Activated CD8-positive, alpha-beta T cell treated with anti-CD3 and anti-CD28 coated beads for 36 hours (primary cell): Measurements from ENCODE around the gene ADAMTSL3. TPM values are rescaled to one million over a fixed set of nuclear protein-coding genes. Genes with fewer than 3 reads are reported as not detected.
"Not testable (repeated sequence)": the region's sequence is repeated elsewhere in the genome, so short reads cannot be mapped to it uniquely, and the experiment has no call there.

Experiments used
- ATAC-seq: fragments of 200-7000 bp; cut with Tn5 transposase; one replicate; pipeline ENCODE4 v1.10.0; 2021; ENCODE audit warnings: mild to moderate bottlenecking, moderate library complexity
- CTCF ChIA-PET: fragments of 350-600 bp; sonication (Branson Sonifier 250); formaldehyde crosslinking; loops from one replicate; lab custom pipeline; 2021; ENCODE audit warnings: antibody characterized with exemption; lab: Charles Lee
- POLR2A ChIA-PET: fragments of 350-600 bp; sonication (Branson Sonifier 250); formaldehyde crosslinking; loops from one replicate; lab custom pipeline; 2021; ENCODE audit warnings: antibody characterized with exemption; lab: Charles Lee
- DNase-seq: peaks from one replicate; pipeline ENCODE4 v3.0.0-alpha.2; 2020
- H3K27ac Mint-ChIP-seq: one replicate; pipeline ENCODE4 v1.8.0; 2021; ENCODE audit warnings: mild to moderate bottlenecking, mixed read lengths
- H3K27me3 Mint-ChIP-seq: one replicate; pipeline ENCODE4 v1.8.0; 2021; ENCODE audit warnings: mixed read lengths
- H3K36me3 Mint-ChIP-seq: one replicate; pipeline ENCODE4 v1.8.0; 2021; ENCODE audit warnings: low read depth, mixed read lengths
- H3K4me1 Mint-ChIP-seq: one replicate; pipeline ENCODE4 v1.8.0; 2021; ENCODE audit warnings: low read depth, mixed read lengths
- H3K4me3 Mint-ChIP-seq: one replicate; pipeline ENCODE4 v1.8.0; 2021; ENCODE audit warnings: mild to moderate bottlenecking, moderate library complexity, mixed read lengths
- H3K9me3 Mint-ChIP-seq: one replicate; pipeline ENCODE4 v1.8.0; 2021; ENCODE audit warnings: mixed read lengths
- CTCF ChIP-seq: fragments of 200-600 bp; IDR thresholded peaks from one replicate; pipeline ENCODE4 v1.8.0; 2022; ENCODE audit warnings: antibody characterized with exemption, mild to moderate bottlenecking
- intact Hi-C: fragments of 100-400 bp; cut with micrococcal nuclease; formaldehyde crosslinking; loops from one replicate; pipeline ENCODE4 v1.10.0; 2022
- total RNA-seq, 2 experiments: library from RNA; stranded (reverse); gene quantifications; one replicate each; pipeline ENCODE4 v1.2.3, GENCODE V29; 2021

ADAMTSL3 gene
- total RNA-seq, 2 experiments from 2014 or later = not detected

- no peak overlapping the region for H3K27ac Mint-ChIP-seq
- intact Hi-C loops = no loop called here
- H3K27me3 Mint-ChIP-seq = peaks cover 4% of the 10 kb centered on the region
- ChIA-PET CTCF (no interaction called here), POLR2A (no interaction called here)
- no peaks in the 10 kb centered on the region for H3K36me3 Mint-ChIP-seq
- H3K4me3 Mint-ChIP-seq = no peak overlapping the region
- ATAC-seq = no peak
- H3K9me3 Mint-ChIP-seq = no peaks in the 10 kb centered on the region
- DNase-seq = no peak
- no peaks in the 10 kb centered on the region for H3K4me1 Mint-ChIP-seq
- no peak for TF ChIP-seq CTCF
Measured at GRCh38 chr15:83956887-83957286, 303.0 kb downstream of the ADAMTSL3 start.

DNA sequence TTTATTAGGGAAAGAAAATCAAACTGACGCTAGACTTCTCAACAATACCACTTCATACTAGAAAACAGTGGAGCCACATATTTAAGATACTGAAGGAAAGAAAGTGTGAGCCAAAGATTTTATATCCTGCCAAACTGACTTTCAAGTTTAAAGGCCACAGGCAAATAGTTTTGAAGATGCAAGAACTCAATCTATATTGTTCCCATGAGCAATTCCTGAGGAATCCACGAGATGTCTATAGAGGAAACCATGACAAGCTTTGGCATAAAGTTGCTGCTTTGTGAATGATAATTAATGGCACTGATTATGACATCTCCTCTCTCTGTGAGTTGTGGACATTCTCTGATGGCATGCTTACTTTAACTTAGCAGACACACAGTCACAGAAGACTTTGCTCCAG is 305.6 kb downstream of the ADAMTSL3 start:
- Mint-ChIP-seq H3K4me1 (no peaks in the 10 kb centered on the region), H3K4me3 (no peak overlapping the region), H3K27ac (no peak overlapping the region), H3K9me3 (no peaks in the 10 kb centered on the region), H3K27me3 (peaks cover 1% of the 10 kb centered on the region), H3K36me3 (peaks cover 2% of the 10 kb centered on the region)
- no peak for ATAC-seq
- ChIA-PET CTCF (no interaction called here), POLR2A (no interaction called here)
- intact Hi-C loops = no loop called here
- TF ChIP-seq CTCF = no peak
- DNase-seq = no peak

DNA sequence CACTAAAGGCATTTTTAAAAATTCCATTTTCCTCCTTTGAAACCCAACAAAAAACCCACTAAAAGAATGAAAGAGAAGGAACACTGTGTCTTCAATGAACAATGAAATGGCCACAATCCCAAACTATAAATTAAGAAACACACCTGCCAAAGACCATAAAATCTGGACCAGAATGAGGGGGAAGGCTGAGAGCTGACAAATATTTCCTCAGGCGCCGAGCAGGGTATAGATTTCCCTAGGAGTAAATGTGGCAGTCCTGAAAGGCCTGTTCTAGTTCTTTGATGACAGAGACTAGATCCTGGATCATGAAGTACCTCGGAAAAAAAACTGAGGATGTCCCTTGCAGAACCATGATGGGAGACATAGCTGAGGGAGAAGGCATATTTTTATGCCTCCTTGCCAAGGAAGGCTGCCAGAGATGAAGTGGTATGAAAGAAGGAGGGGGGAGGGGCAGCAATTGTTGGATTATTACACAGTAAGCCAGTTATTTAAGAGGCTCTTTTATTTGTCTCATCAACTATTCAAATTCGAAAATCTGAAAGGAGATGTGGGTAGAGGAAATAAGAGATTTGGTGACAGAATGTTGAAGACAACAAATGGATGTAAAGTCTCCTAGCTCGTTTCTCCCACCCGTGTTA is 306.4 kb downstream of the ADAMTSL3 start:
- H3K4me1 Mint-ChIP-seq = no peaks in the 10 kb centered on the region
- no peak overlapping the region for H3K4me3 Mint-ChIP-seq
- no peak overlapping the region for H3K27ac Mint-ChIP-seq
- ChIA-PET CTCF (no interaction called here), POLR2A (no interaction called here)
- no peak for TF ChIP-seq CTCF
- H3K9me3 Mint-ChIP-seq = peaks cover 3% of the 10 kb centered on the region
- intact Hi-C loops = no loop called here
- H3K27me3 Mint-ChIP-seq = no peaks in the 10 kb centered on the region
- H3K36me3 Mint-ChIP-seq = peaks cover 2% of the 10 kb centered on the region
- no peak for ATAC-seq
- DNase-seq = no peak

- H3K9me3 Mint-ChIP-seq = peaks cover 10% of the 10 kb centered on the region
- CTCF ChIA-PET = no interaction called here
- no peaks in the 10 kb centered on the region for H3K4me1 Mint-ChIP-seq
- H3K27me3 Mint-ChIP-seq = no peaks in the 10 kb centered on the region
- intact Hi-C loops = no loop called here
- H3K4me3 Mint-ChIP-seq = no peak overlapping the region
- no peak for DNase-seq
- H3K27ac Mint-ChIP-seq = no peak overlapping the region
- ATAC-seq = no peak
- no peak for TF ChIP-seq CTCF
- peaks cover 2% of the 10 kb centered on the region for H3K36me3 Mint-ChIP-seq
- POLR2A ChIA-PET = no interaction called here
Measured at GRCh38 chr15:83961311-83961710, 307.4 kb downstream of the ADAMTSL3 start.

DNA sequence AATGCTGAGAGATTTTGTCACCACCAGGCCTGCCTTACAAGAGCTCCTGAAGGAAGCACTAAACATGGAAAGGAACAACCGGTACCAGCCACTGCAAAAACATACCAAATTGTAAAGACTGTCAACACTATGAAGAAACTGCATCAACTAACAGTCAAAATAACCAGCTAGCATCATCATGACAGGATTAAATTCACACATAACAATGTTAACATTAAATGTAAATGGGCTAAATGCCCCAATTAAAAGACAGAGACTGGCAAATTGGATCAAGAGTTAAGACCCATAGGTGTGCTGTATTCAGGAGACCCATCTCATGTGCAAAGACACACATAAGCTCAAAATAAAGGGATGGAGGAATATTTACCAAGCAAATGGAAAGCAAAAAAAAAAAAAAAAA is 311.0 kb downstream of the ADAMTSL3 start:
- POLR2A ChIA-PET, H3K27me3 Mint-ChIP-seq, H3K27ac Mint-ChIP-seq, CTCF ChIA-PET, ATAC-seq, H3K4me3 Mint-ChIP-seq, H3K4me1 Mint-ChIP-seq, DNase-seq, H3K36me3 Mint-ChIP-seq, intact Hi-C loops: not testable (repeated sequence)
- peaks cover 28% of the 10 kb centered on the region for H3K9me3 Mint-ChIP-seq
